Calu3 (cell line): ENCODE data around the gene C1orf53. TPM values are rescaled to one million over a fixed set of nuclear protein-coding genes. Genes with fewer than 3 reads are reported as not detected.
"Not testable (repeated sequence)": the region's sequence is repeated elsewhere in the genome, so short reads cannot be mapped to it uniquely, and the experiment has no call there.

Source experiments
- Bru-seq: library from RNA; stranded (reverse); fragments of 400-500 nt; gene quantifications from one replicate; lab custom pipeline; 2021; lab: Mats Ljungman, UMichigan
- BruChase-seq, 2 experiments: library from RNA; stranded (reverse); fragments of 400-500 nt; gene quantifications; one replicate each; lab custom pipeline; 2021; lab: Mats Ljungman, UMichigan
- BruUV-seq: library from RNA; stranded (reverse); fragments of 400-500 nt; replicated peaks from 2 replicates; lab custom pipeline; 2021; lab: Mats Ljungman, UMichigan
- CTCF ChIA-PET: fragments of 300-600 bp; sonication (Branson Sonifier 250); formaldehyde crosslinking; loops from one replicate; lab custom pipeline; 2022; ENCODE audit warnings: antibody characterized with exemption; lab: Charles Lee
- DNase-seq: peaks from one replicate; pipeline ENCODE4 v3.0.0; 2022
- H3K27ac Mint-ChIP-seq: one replicate; pipeline ENCODE4 v1.8.0; 2022; ENCODE audit warnings: mixed read lengths; ENCODE audit not compliant: unreplicated experiment
- H3K27me3 Mint-ChIP-seq: one replicate; pipeline ENCODE4 v1.8.0; 2022; ENCODE audit warnings: mixed read lengths; ENCODE audit not compliant: unreplicated experiment
- H3K36me3 Mint-ChIP-seq: one replicate; pipeline ENCODE4 v1.8.0; 2022; ENCODE audit warnings: mild to moderate bottlenecking, moderate library complexity, mixed read lengths; ENCODE audit not compliant: insufficient read depth, unreplicated experiment
- H3K4me1 Mint-ChIP-seq: one replicate; pipeline ENCODE4 v1.8.0; 2022; ENCODE audit warnings: mild to moderate bottlenecking, low read depth, mixed read lengths; ENCODE audit not compliant: unreplicated experiment
- H3K4me3 Mint-ChIP-seq: one replicate; pipeline ENCODE4 v1.8.0; 2022; ENCODE audit warnings: mild to moderate bottlenecking, low read depth, moderate library complexity, mixed read lengths; ENCODE audit not compliant: unreplicated experiment
- H3K9me3 Mint-ChIP-seq: one replicate; pipeline ENCODE4 v1.8.0; 2022; ENCODE audit warnings: low read depth, mixed read lengths; ENCODE audit not compliant: unreplicated experiment
- CTCF ChIP-seq: fragments of 200-600 bp; IDR thresholded peaks from one replicate; pipeline ENCODE4 v1.8.0; 2022; ENCODE audit warnings: antibody characterized with exemption; ENCODE audit not compliant: unreplicated experiment
- intact Hi-C: fragments of 100-400 bp; cut with micrococcal nuclease; formaldehyde crosslinking; loops from one replicate; pipeline ENCODE4 v1.10.0; 2022; ENCODE audit not compliant: unreplicated experiment
- long read RNA-seq: library from polyadenylated mRNA; stranded (forward); transcript quantifications from one replicate; pipeline ENCODE4 v2.0.0, GENCODE V29; 2022
- total RNA-seq: library from RNA; stranded (reverse); gene quantifications from 2 replicates; pipeline ENCODE4 v1.2.3, GENCODE V29; 2022

The C1orf53 gene
- total RNA-seq (11.2 and 14.2 TPM in 2 replicates), Bru-seq, nascent RNA (percentile 55 among the genes with signal in this experiment), BruChase-seq, experiment 1, labeled RNA remaining after a 6-hour chase (percentile 48 among the genes with signal in this experiment), BruChase-seq, experiment 2, labeled RNA remaining after a 2-hour chase (percentile 38 among the genes with signal in this experiment)
- long read RNA-seq, transcript C1orf53-201 (3 exons, 588 nt) = major isoform, 24 of 30 reads
- long read RNA-seq, partial matches to known transcripts = 0 of 30 reads
- long read RNA-seq, other reads (novel, unspliced or antisense) = 5 of 30 reads

DNA sequence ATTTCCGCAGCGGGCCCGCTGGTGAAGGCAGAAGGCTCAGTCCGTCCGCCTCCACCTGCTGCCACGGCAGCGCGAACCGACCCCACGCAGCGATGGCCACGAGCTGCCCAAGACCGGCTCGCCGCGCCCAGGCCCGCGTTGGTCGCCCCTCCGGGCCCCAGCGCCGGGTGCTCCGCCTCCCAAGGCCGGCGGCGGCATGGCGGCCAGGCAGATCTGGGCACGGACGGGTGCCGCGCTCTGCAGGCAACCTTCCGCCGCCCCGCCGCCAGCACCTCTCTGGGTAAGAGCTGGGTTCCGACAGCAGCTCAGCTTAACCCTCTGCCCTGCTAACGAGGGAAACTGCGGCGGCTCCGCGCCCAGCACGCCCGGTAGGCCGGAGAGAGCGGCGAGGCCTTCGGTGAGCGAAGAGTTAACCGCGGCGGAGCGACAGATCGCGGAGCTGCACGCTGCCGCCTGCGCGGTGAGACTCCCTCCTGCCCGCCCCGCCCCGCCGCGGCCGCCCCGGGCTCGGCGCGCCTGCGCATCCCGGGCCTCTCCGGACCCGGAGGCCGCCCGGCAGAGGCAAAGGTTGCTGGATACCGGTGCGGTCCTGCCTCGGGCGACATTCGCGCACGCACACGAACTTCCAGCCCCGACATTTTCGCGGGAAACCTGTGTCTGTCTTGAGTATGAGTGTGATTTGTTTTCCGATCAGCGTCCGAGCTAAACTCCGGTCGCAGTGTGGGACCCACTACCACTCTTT is at the start of gene C1orf53:
TSS of gene C1orf53 (plus strand) at position 177 of the 742 bp plus-strand sequence. CDS start at position 197, 20 bp downstream.
- Mint-ChIP-seq H3K4me1 (peaks cover 24% of the 10 kb centered on the region), H3K36me3 (peaks cover 19% of the 10 kb centered on the region), H3K4me3 (peak within 1 kb of the TSS; percentile 97), H3K27me3 (no peaks in the 10 kb centered on the region), H3K27ac (peak within 1 kb of the TSS; percentile 87), H3K9me3 (no peaks in the 10 kb centered on the region)
- intact Hi-C loops = no loop called here
- TF ChIP-seq CTCF = no peak
- no TSS peak for BruUV-seq
- CTCF ChIA-PET = interaction anchor here (0.9 to 1.3 kb wide), 4 partner anchors 284 to 783 kb away, joined by 3 to 7 read pairs (median 4); no protein-coding TSS in a partner anchor
- peak; percentile 96 for DNase-seq

GRCh38 chr1:197855751-197856150 is 46.7 kb upstream of the C1orf53 start:
- not testable (repeated sequence) for H3K36me3 Mint-ChIP-seq

DNA sequence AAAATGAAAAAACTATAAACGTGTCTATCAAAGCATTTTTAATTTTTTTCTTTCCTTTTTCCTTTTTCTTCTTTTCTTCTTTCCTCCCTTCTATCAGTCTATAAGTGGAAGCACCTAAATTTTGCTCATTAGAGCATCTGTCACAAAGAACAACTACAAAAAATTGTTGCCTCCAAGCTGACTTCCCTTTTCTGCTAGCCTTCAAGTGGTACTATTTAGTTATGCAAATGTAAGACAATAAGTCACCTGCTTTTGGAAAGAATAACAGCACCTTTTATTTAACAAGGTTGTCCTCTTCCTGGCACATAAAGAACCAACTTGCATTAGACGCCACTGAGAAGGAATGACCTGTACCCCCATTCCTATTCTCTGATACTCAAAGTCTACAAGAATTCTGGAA is 45.0 kb upstream of the C1orf53 start:
- TF ChIP-seq CTCF = no peak
- CTCF ChIA-PET = no interaction called here
- Mint-ChIP-seq H3K4me1 (peaks cover 7% of the 10 kb centered on the region), H3K27me3 (no peaks in the 10 kb centered on the region), H3K9me3 (no peaks in the 10 kb centered on the region), H3K36me3 (no peaks in the 10 kb centered on the region), H3K4me3 (no peak overlapping the region), H3K27ac (no peak overlapping the region)
- BruUV-seq = no TSS peak
- DNase-seq = no peak
- intact Hi-C loops = no loop called here

More at GRCh38 chr1:197855751-197856150, 46.7 kb upstream of the C1orf53 start:
- H3K27ac Mint-ChIP-seq, DNase-seq, H3K27me3 Mint-ChIP-seq, CTCF ChIA-PET, intact Hi-C loops, BruUV-seq, H3K4me3 Mint-ChIP-seq, H3K9me3 Mint-ChIP-seq: not testable (repeated sequence)
- peaks cover 12% of the 10 kb centered on the region for H3K4me1 Mint-ChIP-seq

DNA sequence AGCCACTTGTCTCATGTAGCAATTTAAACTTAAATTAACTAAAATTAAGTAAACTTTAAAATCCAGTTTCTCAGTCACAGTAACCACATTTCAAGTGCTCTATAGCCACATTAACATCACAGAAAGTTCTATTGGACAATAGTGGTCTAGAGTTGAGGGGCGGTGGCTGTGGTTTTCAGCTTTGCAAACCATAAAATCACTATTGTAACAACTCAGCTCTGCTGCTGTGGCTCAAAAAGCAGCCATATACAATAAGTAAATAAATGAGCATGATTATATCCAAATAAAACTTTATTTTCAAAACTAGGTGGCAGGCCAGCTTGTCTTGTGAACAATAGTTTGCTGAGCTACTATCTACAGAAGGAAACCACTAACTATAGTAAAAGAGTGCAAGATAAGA is 43.4 kb upstream of the C1orf53 start:
- no TSS peak for BruUV-seq
- intact Hi-C loops = no loop called here
- CTCF ChIA-PET = interaction anchor here (1.0 kb wide), 1 partner anchor 464 kb away, joined by 3 read pairs; no protein-coding TSS in a partner anchor
- Mint-ChIP-seq H3K4me1 (peaks cover 22% of the 10 kb centered on the region), H3K27ac (no peak overlapping the region), H3K9me3 (no peaks in the 10 kb centered on the region), H3K36me3 (no peaks in the 10 kb centered on the region), H3K27me3 (no peaks in the 10 kb centered on the region), H3K4me3 (no peak overlapping the region)
- TF ChIP-seq CTCF = no peak
- no peak for DNase-seq
